B cell (primary cell): ENCODE data around the gene FAM118A. TPM values are rescaled to one million over a fixed set of nuclear protein-coding genes. Genes with fewer than 3 reads are reported as not detected.

Experiments used
- ATAC-seq: fragments of 200-7000 bp; cut with Tn5 transposase; one replicate; pipeline ENCODE4 v1.10.0; 2021; ENCODE audit warnings: low read depth, mild to moderate bottlenecking, moderate number of reproducible peaks, moderate library complexity
- CTCF ChIA-PET: fragments of 350-600 bp; sonication (Branson Sonifier 250); formaldehyde crosslinking; loops from one replicate; lab custom pipeline; 2021; ENCODE audit warnings: antibody characterized with exemption, inconsistent platforms; lab: Charles Lee
- POLR2A ChIA-PET: fragments of 350-600 bp; sonication (Branson Sonifier 250); formaldehyde crosslinking; loops from one replicate; lab custom pipeline; 2021; ENCODE audit warnings: antibody characterized with exemption; lab: Charles Lee
- DNase-seq: peaks from one replicate; pipeline ENCODE4 v3.0.0; 2013
- H2AFZ ChIP-seq: 2 replicates; pipeline ENCODE4 v1.6.1; 2012; ENCODE audit warnings: mild to moderate bottlenecking, low read depth, low read length; ENCODE audit not compliant: insufficient read depth, poor library complexity, severe bottlenecking
- H3K27ac ChIP-seq, 2 donors: 1 replicate in 1 of 2; 2 replicates in 1 of 2; pipeline ENCODE4 v1.5.1; 2012 to 2013; ENCODE audit warnings: low read length in 2 of 2, mild to moderate bottlenecking in 2 of 2, moderate library complexity in 1 of 2
- H3K27me3 ChIP-seq, 4 experiments: fragments of 200-600 bp in 1 of 4; sonication (generic) in 1 of 4; replicated peaks in 1 of 4; 1 replicate in 2 of 4; 2 replicates in 2 of 4; pipeline versions ENCODE4 v1.6.1 to v1.7.0; 2013 to 2016; ENCODE audit warnings: low read length in 3 of 4, mild to moderate bottlenecking in 2 of 4, mixed read lengths in 1 of 4, moderate library complexity in 1 of 4; ENCODE audit not compliant: insufficient read depth in 4 of 4, control insufficient read depth in 3 of 4; ENCODE audit errors: control extremely low read depth in 1 of 4
- H3K36me3 ChIP-seq, 2 experiments: replicated peaks in 1 of 2; 1 replicate in 1 of 2; 2 replicates in 1 of 2; pipeline versions ENCODE4 v1.6.1 to v1.7.1; 2013; ENCODE audit warnings: low read length in 1 of 2; ENCODE audit not compliant: insufficient read depth in 2 of 2, control insufficient read depth in 1 of 2; ENCODE audit errors: control extremely low read depth in 1 of 2, extremely low read depth in 1 of 2
- H3K4me1 ChIP-seq, 2 donors: fragments of 200-600 bp in 1 of 2; sonication (generic) in 1 of 2; 1 replicate in 1 of 2; 2 replicates in 1 of 2; pipeline versions ENCODE4 v1.5.1 to v1.6.1; 2013 to 2017; ENCODE audit warnings: low read length in 2 of 2; ENCODE audit not compliant: control insufficient read depth in 2 of 2, insufficient read depth in 2 of 2
- H3K4me2 ChIP-seq: replicated peaks from 2 replicates; pipeline ENCODE3; 2012; ENCODE audit warnings: mild to moderate bottlenecking, low read depth, low read length; ENCODE audit not compliant: poor library complexity, severe bottlenecking
- H3K4me3 ChIP-seq, 5 experiments: fragments of 200-600 bp in 1 of 5; sonication (generic) in 1 of 5; 1 replicate in 3 of 5; 2 replicates in 2 of 5; pipeline versions ENCODE4 v1.5.1 to v1.7.0; 2011 to 2016; ENCODE audit warnings: low read length in 4 of 5, mild to moderate bottlenecking in 4 of 5, low read depth in 2 of 5, control low read depth in 1 of 5, moderate library complexity in 1 of 5; ENCODE audit not compliant: insufficient read depth in 1 of 5; ENCODE audit errors: control extremely low read depth in 1 of 5, extremely low read depth in 1 of 5
- H3K79me2 ChIP-seq: fragments of 200-600 bp; sonication (generic); one replicate; pipeline ENCODE4 v1.6.0; 2016; ENCODE audit warnings: low read length; ENCODE audit not compliant: control insufficient read depth, insufficient read depth
- H3K9ac ChIP-seq: fragments of 200-600 bp; sonication (generic); 2 replicates; pipeline ENCODE4 v1.6.1; 2017; ENCODE audit warnings: mild to moderate bottlenecking, low read length, moderate library complexity
- H3K9me3 ChIP-seq, 3 donors: one replicate each; pipeline versions ENCODE4 v1.6.1 to v1.7.1; 2013; ENCODE audit warnings: low read length in 2 of 3; ENCODE audit not compliant: control insufficient read depth in 2 of 3, insufficient read depth in 1 of 3; ENCODE audit errors: control extremely low read depth in 1 of 3
- H4K20me1 ChIP-seq: 2 replicates; pipeline ENCODE4 v1.6.0; 2012; ENCODE audit warnings: mild to moderate bottlenecking, low read length; ENCODE audit not compliant: insufficient read depth, control insufficient read depth, poor library complexity, severe bottlenecking
- H3K27ac Mint-ChIP-seq: one replicate; pipeline ENCODE4 v1.8.0; 2021; ENCODE audit warnings: mixed read lengths
- H3K27me3 Mint-ChIP-seq: one replicate; pipeline ENCODE4 v1.8.0; 2021; ENCODE audit warnings: mixed read lengths
- H3K4me1 Mint-ChIP-seq: one replicate; pipeline ENCODE4 v1.8.0; 2021; ENCODE audit warnings: mixed read lengths
- H3K4me3 Mint-ChIP-seq: one replicate; pipeline ENCODE4 v1.8.0; 2021; ENCODE audit warnings: mixed read lengths
- H3K9me3 Mint-ChIP-seq: one replicate; pipeline ENCODE4 v1.8.0; 2022; ENCODE audit warnings: mixed read lengths; ENCODE audit not compliant: insufficient read depth
- CTCF ChIP-seq: fragments of 200-600 bp; IDR thresholded peaks from one replicate; pipeline ENCODE4 v1.8.0; 2022; ENCODE audit warnings: antibody characterized with exemption, mild to moderate bottlenecking
- EZH2 ChIP-seq: IDR thresholded peaks from 2 replicates; pipeline ENCODE4 v1.6.1; 2012; ENCODE audit warnings: borderline replicate concordance, low read depth, mild to moderate bottlenecking, moderate library complexity, low read length; ENCODE audit not compliant: insufficient read depth, poor library complexity, severe bottlenecking
- WGBS: methylation state at CpG from one replicate; pipeline ENCODE4 v1.1.5; 2013; ENCODE audit warnings: missing lambda C conversion rate; ENCODE audit not compliant: insufficient coverage; 5-methylcytosine and 5-hydroxymethylcytosine counted together
- intact Hi-C: fragments of 100-400 bp; cut with micrococcal nuclease; formaldehyde crosslinking; loops from one replicate; pipeline ENCODE4 v1.10.0; 2022
- polyA plus RNA-seq: library from polyadenylated mRNA; depleted of rRNA; stranded (reverse); fragments of >200 nt; gene quantifications from 2 replicates; pipeline ENCODE4 v1.2.3, GENCODE V29; 2012
- total RNA-seq, 2 donors: library from RNA; stranded (reverse); fragments of 120-200 nt in 1 of 2; gene quantifications; 1 replicate in 1 of 2; 2 replicates in 1 of 2; pipeline versions ENCODE4 v1.2.3 to v1.2.4, GENCODE V29; 2013 to 2022

FAM118A gene
- total and polyA plus RNA-seq, 2 donors (not counting 1 experiment from before 2014, with no cell fraction given): 66.5 to 216 TPM

DNA sequence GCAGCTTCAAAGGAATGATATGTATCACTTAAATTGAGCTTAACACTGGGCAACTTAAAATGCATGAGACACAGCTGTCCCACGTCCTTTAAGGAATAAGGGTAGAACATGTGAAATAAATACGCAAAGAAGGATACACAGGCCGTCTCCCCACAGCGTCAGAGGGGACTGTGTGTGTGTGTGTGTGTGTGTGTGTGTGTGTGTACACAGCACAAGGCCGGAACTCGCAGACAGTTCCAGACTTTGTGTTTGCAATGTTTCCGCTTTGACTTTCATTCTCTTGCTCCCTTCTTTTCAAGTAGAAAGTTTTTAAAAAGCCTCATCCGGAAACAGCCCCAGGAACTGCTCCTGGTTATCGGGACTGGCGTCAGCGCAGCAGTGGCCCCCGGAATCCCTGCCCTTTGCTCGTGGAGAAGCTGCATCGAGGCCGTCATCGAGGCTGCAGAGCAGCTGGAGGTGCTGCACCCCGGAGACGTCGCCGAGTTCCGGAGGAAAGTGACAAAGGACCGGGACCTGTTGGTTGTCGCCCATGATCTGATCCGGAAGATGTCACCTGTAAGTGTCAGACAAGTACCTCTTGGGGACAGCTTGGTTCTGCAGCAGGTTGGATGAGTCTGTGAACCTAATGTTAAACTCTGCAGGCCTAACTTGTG is 13.3 kb downstream of the FAM118A start:
- no peak overlapping the region for H3K4me2 ChIP-seq
- H3K4me3 Mint-ChIP-seq: no peak overlapping the region
- no peak overlapping the region for H3K27ac ChIP-seq
- no peak overlapping the region for H2AFZ ChIP-seq
- TF ChIP-seq CTCF (no peak), EZH2 (no peak)
- peaks cover 0 to 46% of the 10 kb centered on the region in 2 experiments for H3K36me3 ChIP-seq
- CTCF ChIA-PET: interaction anchor here (0.6 kb wide), 1 partner anchor 115 kb away, joined by 3 read pairs; no protein-coding TSS in a partner anchor
- intact Hi-C loops: no loop called here
- DNase-seq (no peak), ATAC-seq (no peak)
- no peaks in the 10 kb centered on the region for H3K9me3 ChIP-seq
- no peak overlapping the region for H3K9ac ChIP-seq
- POLR2A ChIA-PET: no interaction called here
- H3K79me2 ChIP-seq: peaks cover 58% of the 10 kb centered on the region
- peaks cover 19 to 21% of the 10 kb centered on the region in 2 donors for H3K4me1 ChIP-seq
- no peak overlapping the region for H3K4me3 ChIP-seq
- H3K9me3 Mint-ChIP-seq: no peaks in the 10 kb centered on the region
- whole genome bisulfite sequencing: 98% methylated on average over 21 of the region's 24 CpGs
- peaks cover 20% of the 10 kb centered on the region for H4K20me1 ChIP-seq
- H3K4me1 Mint-ChIP-seq: peaks cover 26% of the 10 kb centered on the region
- H3K27ac Mint-ChIP-seq: no peak overlapping the region
- no peaks in the 10 kb centered on the region for H3K27me3 ChIP-seq
- H3K27me3 Mint-ChIP-seq: no peaks in the 10 kb centered on the region

- no peak overlapping the region for H3K4me3 ChIP-seq
- no peaks in the 10 kb centered on the region for H3K9me3 ChIP-seq
- no peak overlapping the region for H2AFZ ChIP-seq
- intact Hi-C loops: no loop called here
- H3K4me1 ChIP-seq: peaks cover 12 to 14% of the 10 kb centered on the region in 2 donors
- peaks cover 53% of the 10 kb centered on the region for H3K79me2 ChIP-seq
- Mint-ChIP-seq H3K27ac (no peak overlapping the region), H3K9me3 (no peaks in the 10 kb centered on the region), H3K4me3 (no peak overlapping the region), H3K27me3 (no peaks in the 10 kb centered on the region), H3K4me1 (peaks cover 19% of the 10 kb centered on the region)
- ATAC-seq (no peak), DNase-seq (no peak)
- no peak overlapping the region for H3K27ac ChIP-seq
- H3K4me2 ChIP-seq: no peak overlapping the region
- H3K9ac ChIP-seq: no peak overlapping the region
- H3K27me3 ChIP-seq: no peaks in the 10 kb centered on the region
- WGBS: 83% methylated on average over 6 of the region's 7 CpGs
- H4K20me1 ChIP-seq: peaks cover 20% of the 10 kb centered on the region
- ChIA-PET CTCF (interaction anchor here (0.6 kb wide), 1 partner anchor 114 kb away, joined by 3 read pairs; no protein-coding TSS in a partner anchor), POLR2A (no interaction called here)
- H3K36me3 ChIP-seq: peaks cover 0 to 51% of the 10 kb centered on the region in 2 experiments
- TF ChIP-seq CTCF (no peak), EZH2 (no peak)
Observed at GRCh38 chr22:45323695-45324094, 14.0 kb downstream of the FAM118A start.
